ENCODE measurements around the gene MEGF9. TPM values are rescaled to one million over a fixed set of nuclear protein-coding genes. Genes with fewer than 3 reads are reported as not detected.

Gene MEGF9
- total RNA-seq, 1 experiment from 2014 or later, result 8.3 TPM

DNA sequence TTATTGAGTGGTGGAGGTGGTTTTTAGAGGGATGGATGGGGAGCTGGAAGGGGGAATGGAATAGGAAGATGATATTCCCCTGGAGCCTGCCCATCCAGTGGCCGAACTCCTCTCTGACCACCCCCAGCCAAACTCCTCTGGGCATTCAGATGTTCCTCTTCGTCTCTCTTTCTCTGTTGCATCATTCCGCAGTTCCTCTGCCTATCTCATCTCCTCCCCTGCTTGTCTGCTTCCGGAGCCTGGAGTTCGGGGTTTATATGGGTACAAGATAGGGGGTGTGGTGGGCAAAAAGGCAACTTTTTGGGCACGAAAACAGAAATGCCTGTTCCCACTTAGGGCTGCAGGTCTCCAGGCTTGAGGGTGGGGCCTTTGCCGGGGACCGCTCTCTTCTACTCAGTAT, 122.1 kb downstream of the MEGF9 start:
- ChIA-PET POLR2A (no interaction called here), CTCF (no interaction called here), RAD21 (ENCODE audit: low non-redundant PET in 1 of 2, low total read pairs in 2 of 2, uncharacterized antibody in 2 of 2, unreplicated experiment in 2 of 2) (no interaction called here)
- TF ChIP-seq EGR1 (IDR thresholded peaks at IDR 0.05; ENCODE audit: low read depth) (no peak), EZH2 (IDR thresholded peaks at IDR 0.05) (no peak), FOSL1 (IDR thresholded peaks at IDR 0.05; ENCODE audit: low read depth) (no peak), ZFX (IDR thresholded peaks at IDR 0.05) (no peak)
- H3K9me2 ChIP-seq (ENCODE audit: insufficient read depth), result no peaks in the 10 kb centered on the region
- H2AFZ ChIP-seq (ENCODE audit: low read depth, low read length, poor library complexity, severe bottlenecking), result no peak overlapping the region
- H3K36me3 ChIP-seq (ENCODE audit: control insufficient read depth in 1 of 2, insufficient read depth in 2 of 2, low read length in 2 of 2), result no peaks in the 10 kb centered on the region
- H3K27ac ChIP-seq (ENCODE audit: low read depth, low read length), result no peak overlapping the region
- H3K9ac ChIP-seq (ENCODE audit: low read length), result no peak overlapping the region
- no peaks in the 10 kb centered on the region for H3K4me1 ChIP-seq (ENCODE audit: control insufficient read depth in 1 of 2, insufficient read depth in 2 of 2, low read length in 2 of 2)
- H3K27me3 ChIP-seq (ENCODE audit: insufficient read depth, low read length), result no peaks in the 10 kb centered on the region
- intact Hi-C loops (cut with micrococcal nuclease), result no loop called here
- no peaks in the 10 kb centered on the region for H4K20me1 ChIP-seq (ENCODE audit: insufficient read depth)
- no peaks in the 10 kb centered on the region for H3K79me2 ChIP-seq (ENCODE audit: insufficient read depth, low read length)
- no TSS peak for BruUV-seq (replicated peaks)
- ATAC-seq (no peak), DNase-seq (ENCODE audit: low read depth, low spot score) (no peak)
- H3K4me2 ChIP-seq (ENCODE audit: low read length), result no peak overlapping the region
- H3K4me3 ChIP-seq (replicated peaks in 1 of 2; ENCODE audit: low read depth in 1 of 2, low read length in 2 of 2), result no peak overlapping the region
- no peaks in the 10 kb centered on the region for H3K9me3 ChIP-seq (ENCODE audit: control insufficient read depth in 1 of 2, insufficient read depth in 1 of 2, low read depth in 1 of 2, low read length in 2 of 2)

DNA sequence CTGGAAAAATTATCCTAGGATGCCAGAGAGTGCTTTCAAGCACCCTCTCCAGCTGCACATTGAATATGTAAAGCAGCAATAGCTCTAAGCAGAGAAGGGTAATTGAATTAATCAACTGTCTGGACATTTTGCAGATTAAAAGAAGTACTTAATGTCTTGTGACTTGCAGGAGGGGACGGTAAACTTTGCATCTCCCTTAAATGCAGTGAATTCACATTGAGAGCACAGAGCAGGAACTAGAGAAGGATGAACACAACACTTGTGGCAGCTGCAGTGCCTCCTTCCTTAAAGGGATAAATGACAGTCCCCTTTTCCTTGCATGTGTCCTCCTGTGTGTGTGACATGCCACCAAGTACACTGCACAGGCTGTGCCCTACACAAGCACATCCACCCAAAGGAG, 126.9 kb downstream of the MEGF9 start:
- no TSS peak for BruUV-seq (replicated peaks)
- H3K36me3 ChIP-seq (ENCODE audit: control insufficient read depth in 1 of 2, insufficient read depth in 2 of 2, low read length in 2 of 2), result no peaks in the 10 kb centered on the region
- H3K4me1 ChIP-seq (ENCODE audit: control insufficient read depth in 1 of 2, insufficient read depth in 2 of 2, low read length in 2 of 2), result peaks cover 0 to 7% of the 10 kb centered on the region in 2 experiments; a peak in 1 of 4 replicates
- H4K20me1 ChIP-seq (ENCODE audit: insufficient read depth), result no peaks in the 10 kb centered on the region
- RAD21 ChIA-PET (ENCODE audit: low non-redundant PET in 1 of 2, low total read pairs in 2 of 2, uncharacterized antibody in 2 of 2, unreplicated experiment in 2 of 2), result no interaction called here
- CTCF ChIA-PET, result interaction anchor here (1.1 kb wide), 1 partner anchor 32 kb away, joined by 3 read pairs; no protein-coding TSS in a partner anchor
- no peak overlapping the region for H3K4me3 ChIP-seq (replicated peaks in 1 of 2; ENCODE audit: low read depth in 1 of 2, low read length in 2 of 2)
- H3K9ac ChIP-seq (ENCODE audit: low read length), result no peak overlapping the region
- H3K4me2 ChIP-seq (ENCODE audit: low read length), result no peak overlapping the region
- POLR2A ChIA-PET, result no interaction called here
- no peaks in the 10 kb centered on the region for H3K79me2 ChIP-seq (ENCODE audit: insufficient read depth, low read length)
- intact Hi-C loops (cut with micrococcal nuclease), result no loop called here
- H2AFZ ChIP-seq (ENCODE audit: low read depth, low read length, poor library complexity, severe bottlenecking), result no peak overlapping the region
- H3K27me3 ChIP-seq (ENCODE audit: insufficient read depth, low read length), result no peaks in the 10 kb centered on the region
- no peaks in the 10 kb centered on the region for H3K9me3 ChIP-seq (ENCODE audit: control insufficient read depth in 1 of 2, insufficient read depth in 1 of 2, low read depth in 1 of 2, low read length in 2 of 2)
- H3K9me2 ChIP-seq (ENCODE audit: insufficient read depth), result no peaks in the 10 kb centered on the region
- DNase-seq (ENCODE audit: low read depth, low spot score) (no peak), ATAC-seq (no peak)
- H3K27ac ChIP-seq (ENCODE audit: low read depth, low read length), result no peak overlapping the region
- TF ChIP-seq, protein P1, sequence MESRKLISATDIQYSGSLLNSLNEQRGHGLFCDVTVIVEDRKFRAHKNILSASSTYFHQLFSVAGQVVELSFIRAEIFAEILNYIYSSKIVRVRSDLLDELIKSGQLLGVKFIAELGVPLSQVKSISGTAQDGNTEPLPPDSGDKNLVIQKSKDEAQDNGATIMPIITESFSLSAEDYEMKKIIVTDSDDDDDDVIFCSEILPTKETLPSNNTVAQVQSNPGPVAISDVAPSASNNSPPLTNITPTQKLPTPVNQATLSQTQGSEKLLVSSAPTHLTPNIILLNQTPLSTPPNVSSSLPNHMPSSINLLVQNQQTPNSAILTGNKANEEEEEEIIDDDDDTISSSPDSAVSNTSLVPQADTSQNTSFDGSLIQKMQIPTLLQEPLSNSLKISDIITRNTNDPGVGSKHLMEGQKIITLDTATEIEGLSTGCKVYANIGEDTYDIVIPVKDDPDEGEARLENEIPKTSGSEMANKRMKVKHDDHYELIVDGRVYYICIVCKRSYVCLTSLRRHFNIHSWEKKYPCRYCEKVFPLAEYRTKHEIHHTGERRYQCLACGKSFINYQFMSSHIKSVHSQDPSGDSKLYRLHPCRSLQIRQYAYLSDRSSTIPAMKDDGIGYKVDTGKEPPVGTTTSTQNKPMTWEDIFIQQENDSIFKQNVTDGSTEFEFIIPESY (IDR thresholded peaks at IDR 0.05; ENCODE audit: extremely low read depth, insufficient replicate concordance, low read length), result no peak
- no peak for TF ChIP-seq TCF7L2 (IDR thresholded peaks at IDR 0.05; ENCODE audit: borderline replicate concordance, extremely low read depth, insufficient read depth, insufficient read length)
- no peak for TF ChIP-seq POLR2AphosphoS5 (IDR thresholded peaks at IDR 0.05; ENCODE audit: low read depth, low read length)
- no peak for TF ChIP-seq CBX3 (IDR thresholded peaks at IDR 0.05; ENCODE audit: low read depth)
- no peak for TF ChIP-seq RAD21 (IDR thresholded peaks at IDR 0.05; ENCODE audit: low read depth)
- TF ChIP-seq, protein P2, sequence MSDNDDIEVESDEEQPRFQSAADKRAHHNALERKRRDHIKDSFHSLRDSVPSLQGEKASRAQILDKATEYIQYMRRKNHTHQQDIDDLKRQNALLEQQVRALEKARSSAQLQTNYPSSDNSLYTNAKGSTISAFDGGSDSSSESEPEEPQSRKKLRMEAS (IDR thresholded peaks at IDR 0.05), result no peak
- no peak for TF ChIP-seq ZFX (IDR thresholded peaks at IDR 0.05)
- TF ChIP-seq SIN3A (IDR thresholded peaks at IDR 0.05; ENCODE audit: low read depth), result no peak
- TF ChIP-seq, protein P3, sequence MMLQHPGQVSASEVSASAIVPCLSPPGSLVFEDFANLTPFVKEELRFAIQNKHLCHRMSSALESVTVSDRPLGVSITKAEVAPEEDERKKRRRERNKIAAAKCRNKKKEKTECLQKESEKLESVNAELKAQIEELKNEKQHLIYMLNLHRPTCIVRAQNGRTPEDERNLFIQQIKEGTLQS (IDR thresholded peaks at IDR 0.05), result no peak
- TF ChIP-seq EGR1 (IDR thresholded peaks at IDR 0.05; ENCODE audit: low read depth), result no peak
- TF ChIP-seq POLR2A (IDR thresholded peaks at IDR 0.05; ENCODE audit: borderline replicate concordance, extremely low read depth, insufficient read depth, insufficient read length), result no peak
- no peak for TF ChIP-seq EZH2 (IDR thresholded peaks at IDR 0.05)
- no peak for TF ChIP-seq YY1 (IDR thresholded peaks at IDR 0.05; ENCODE audit: extremely low read depth, insufficient replicate concordance, low read depth, low read length)
- no peak for TF ChIP-seq SP1 (IDR thresholded peaks at IDR 0.05; ENCODE audit: low read depth)
- TF ChIP-seq ZNF274 (IDR thresholded peaks at IDR 0.05; ENCODE audit: low read depth, low read length), result no peak
- no peak for TF ChIP-seq SRF (IDR thresholded peaks at IDR 0.05; ENCODE audit: low read depth)
